ENCODE measurements around the gene WFDC8.
A peak's percentile ranks its signal among the peaks of the same experiment; 100 is the strongest.

The WFDC8 gene

GRCh38 chr20:45538209-45538799 is 40.8 kb downstream of the WFDC8 start:
- no peak overlapping the region for H3K4me3 ChIP-seq (ENCODE audit: low read depth, low read length)
- peaks cover 0 to 4% of the 10 kb centered on the region in 2 experiments for H3K4me1 ChIP-seq (ENCODE audit: control insufficient read depth in 1 of 2, insufficient read depth in 2 of 2, low read length in 2 of 2)
- H3K4me2 ChIP-seq (ENCODE audit: low read length), result no peak overlapping the region
- no peak overlapping the region for H2BK120ac ChIP-seq (ENCODE audit: insufficient read depth, low read length, poor library complexity)
- no peaks in the 10 kb centered on the region for H3K79me2 ChIP-seq (ENCODE audit: control insufficient read depth, insufficient read depth, low read length, poor library complexity)
- no peak overlapping the region for H2AK5ac ChIP-seq (ENCODE audit: low read length)
- H2BK12ac ChIP-seq (ENCODE audit: low read length), result no peak overlapping the region
- no peak overlapping the region for H3K4ac ChIP-seq (ENCODE audit: low read depth, low read length)
- peak; percentile 78 to 84 for DNase-seq
- no peak overlapping the region for H2AFZ ChIP-seq (ENCODE audit: insufficient read depth, low read length, poor library complexity)
- no CpG with 5 or more reads among the region's 7 CpGs for WGBS (ENCODE audit: extremely low coverage, insufficient coverage, insufficient read length)
- no peak overlapping the region for H3K14ac ChIP-seq (ENCODE audit: low read length)
- no peak overlapping the region for H3K23ac ChIP-seq (ENCODE audit: low read length)
- no peaks in the 10 kb centered on the region for H3K79me1 ChIP-seq (ENCODE audit: low read length)
- no peaks in the 10 kb centered on the region for H3K36me3 ChIP-seq (ENCODE audit: control insufficient read depth in 1 of 2, insufficient read depth in 2 of 2, low read length in 2 of 2)
- no peak overlapping the region for H3K9ac ChIP-seq (ENCODE audit: low read length)
- no peak overlapping the region for H3K18ac ChIP-seq (ENCODE audit: low read length)
- no peak overlapping the region for H3K27ac ChIP-seq (ENCODE audit: low read depth, low read length)
- no peaks in the 10 kb centered on the region for H3K27me3 ChIP-seq (ENCODE audit: insufficient read depth, low read length)
- no peaks in the 10 kb centered on the region for H3K9me3 ChIP-seq (ENCODE audit: insufficient read depth, low read depth, low read length)
- no peak overlapping the region for H2BK5ac ChIP-seq (ENCODE audit: low read depth, low read length, poor library complexity)
- H4K91ac ChIP-seq (ENCODE audit: low read depth, low read length), result no peak overlapping the region
- H4K12ac ChIP-seq (ENCODE audit: low read depth, low read length), result no peak overlapping the region
- H4K8ac ChIP-seq (ENCODE audit: low read depth, low read length), result no peak overlapping the region

DNA sequence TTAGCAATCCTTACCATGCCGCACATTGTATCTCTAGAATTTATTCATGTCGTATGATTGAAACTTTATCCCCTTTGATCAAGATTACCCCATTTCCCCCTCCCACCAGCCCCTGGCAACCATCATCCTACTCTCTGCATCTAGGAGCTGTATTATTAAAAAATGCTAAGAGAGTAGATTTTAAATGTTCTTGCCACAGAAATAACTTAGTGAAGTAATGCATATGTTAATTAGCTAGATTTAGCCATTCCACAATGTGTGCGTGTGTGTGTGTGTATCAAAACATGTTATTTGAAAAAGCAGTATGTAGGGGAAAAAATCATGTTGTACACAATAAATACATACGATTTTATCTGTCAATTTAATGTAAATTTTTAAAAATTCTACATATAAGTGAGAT is 51.8 kb downstream of the WFDC8 start:
- Histone ChIP-seq H3K4me3 (ENCODE audit: low read depth, low read length) (no peak overlapping the region), H2BK12ac (ENCODE audit: low read length) (no peak overlapping the region), H3K27me3 (ENCODE audit: insufficient read depth, low read length) (no peaks in the 10 kb centered on the region), H2BK5ac (ENCODE audit: low read depth, low read length, poor library complexity) (no peak overlapping the region), H3K9me3 (ENCODE audit: insufficient read depth, low read depth, low read length) (peaks cover 2% of the 10 kb centered on the region), H2AK5ac (ENCODE audit: low read length) (no peak overlapping the region), H3K18ac (ENCODE audit: low read length) (no peak overlapping the region), H2AFZ (ENCODE audit: insufficient read depth, low read length, poor library complexity) (no peak overlapping the region), H3K23ac (ENCODE audit: low read length) (no peak overlapping the region), H3K4ac (ENCODE audit: low read depth, low read length) (no peak overlapping the region), H4K12ac (ENCODE audit: low read depth, low read length) (no peak overlapping the region), H2BK120ac (ENCODE audit: insufficient read depth, low read length, poor library complexity) (no peak overlapping the region), H3K9ac (ENCODE audit: low read length) (no peak overlapping the region), H3K4me1 (ENCODE audit: control insufficient read depth in 1 of 2, insufficient read depth in 2 of 2, low read length in 2 of 2) (no peaks in the 10 kb centered on the region), H3K27ac (ENCODE audit: low read depth, low read length) (no peak overlapping the region), H4K8ac (ENCODE audit: low read depth, low read length) (no peak overlapping the region), H3K79me2 (ENCODE audit: control insufficient read depth, insufficient read depth, low read length, poor library complexity) (no peaks in the 10 kb centered on the region), H3K36me3 (ENCODE audit: control insufficient read depth in 1 of 2, insufficient read depth in 2 of 2, low read length in 2 of 2) (no peaks in the 10 kb centered on the region), H3K4me2 (ENCODE audit: low read length) (no peak overlapping the region), H4K91ac (ENCODE audit: low read depth, low read length) (no peak overlapping the region), H3K79me1 (ENCODE audit: low read length) (no peaks in the 10 kb centered on the region), H3K14ac (ENCODE audit: low read length) (no peak overlapping the region)
- DNase-seq, result no peak
- no CpG with 5 or more reads among the region's 4 CpGs for WGBS (ENCODE audit: extremely low coverage, insufficient coverage, insufficient read length)

GRCh38 chr20:45523821-45524220 is 55.3 kb downstream of the WFDC8 start:
- Histone ChIP-seq H3K4me3 (ENCODE audit: low read depth, low read length) (no peak overlapping the region), H3K79me1 (ENCODE audit: low read length) (no peaks in the 10 kb centered on the region)

DNA sequence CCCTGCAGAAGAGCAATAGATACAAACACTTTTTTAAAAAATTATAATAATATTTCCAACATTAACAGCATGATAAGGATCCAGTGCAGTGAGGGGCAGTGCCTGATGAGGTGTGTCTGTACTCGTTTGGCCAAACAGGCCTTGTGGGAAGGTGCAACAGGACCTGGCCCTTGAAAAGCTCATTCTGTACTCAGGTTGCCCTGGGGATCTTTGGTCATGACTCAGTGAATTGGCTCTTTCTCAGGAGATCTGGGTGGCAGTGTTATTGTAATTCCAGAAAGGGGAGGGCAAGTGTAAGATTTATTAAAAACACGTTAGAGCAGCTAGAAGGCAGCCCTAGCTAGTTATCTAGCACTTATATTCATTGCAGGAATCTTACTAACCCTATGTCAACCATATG is 60.8 kb downstream of the WFDC8 start:
- no peaks in the 10 kb centered on the region for H3K36me3 ChIP-seq (ENCODE audit: control insufficient read depth in 1 of 2, insufficient read depth in 2 of 2, low read length in 2 of 2)
- no peak overlapping the region for H4K91ac ChIP-seq (ENCODE audit: low read depth, low read length)
- no peak overlapping the region for H2AK5ac ChIP-seq (ENCODE audit: low read length)
- H2BK12ac ChIP-seq (ENCODE audit: low read length), result no peak overlapping the region
- no peak overlapping the region for H2BK5ac ChIP-seq (ENCODE audit: low read depth, low read length, poor library complexity)
- H4K12ac ChIP-seq (ENCODE audit: low read depth, low read length), result no peak overlapping the region
- H4K8ac ChIP-seq (ENCODE audit: low read depth, low read length), result no peak overlapping the region
- no peak overlapping the region for H3K14ac ChIP-seq (ENCODE audit: low read length)
- H3K4me3 ChIP-seq (ENCODE audit: low read depth, low read length), result no peak overlapping the region
- WGBS (ENCODE audit: extremely low coverage, insufficient coverage, insufficient read length), result no CpG with 5 or more reads among the region's 2 CpGs
- H3K4me2 ChIP-seq (ENCODE audit: low read length), result no peak overlapping the region
- peak in 1 of 2 donors; percentile 5 for DNase-seq
- H3K27me3 ChIP-seq (ENCODE audit: insufficient read depth, low read length), result no peaks in the 10 kb centered on the region
- H3K79me2 ChIP-seq (ENCODE audit: control insufficient read depth, insufficient read depth, low read length, poor library complexity), result no peaks in the 10 kb centered on the region
- no peak overlapping the region for H3K9ac ChIP-seq (ENCODE audit: low read length)
- no peak overlapping the region for H2AFZ ChIP-seq (ENCODE audit: insufficient read depth, low read length, poor library complexity)
- no peak overlapping the region for H3K27ac ChIP-seq (ENCODE audit: low read depth, low read length)
- H3K4ac ChIP-seq (ENCODE audit: low read depth, low read length), result no peak overlapping the region
- H3K18ac ChIP-seq (ENCODE audit: low read length), result no peak overlapping the region
- no peaks in the 10 kb centered on the region for H3K79me1 ChIP-seq (ENCODE audit: low read length)
- H2BK120ac ChIP-seq (ENCODE audit: insufficient read depth, low read length, poor library complexity), result no peak overlapping the region
- H3K9me3 ChIP-seq (ENCODE audit: insufficient read depth, low read depth, low read length), result no peaks in the 10 kb centered on the region
- H3K23ac ChIP-seq (ENCODE audit: low read length), result no peak overlapping the region
- no peaks in the 10 kb centered on the region for H3K4me1 ChIP-seq (ENCODE audit: control insufficient read depth in 1 of 2, insufficient read depth in 2 of 2, low read length in 2 of 2)

More at GRCh38 chr20:45523821-45524220, 55.3 kb downstream of the WFDC8 start:
- H4K91ac ChIP-seq (ENCODE audit: low read depth, low read length), result no peak overlapping the region
- H3K14ac ChIP-seq (ENCODE audit: low read length), result no peak overlapping the region
- no peak overlapping the region for H3K4me2 ChIP-seq (ENCODE audit: low read length)
- no peak overlapping the region for H3K4ac ChIP-seq (ENCODE audit: low read depth, low read length)
- no peak overlapping the region for H4K12ac ChIP-seq (ENCODE audit: low read depth, low read length)
- no peak overlapping the region for H3K9ac ChIP-seq (ENCODE audit: low read length)
- H4K8ac ChIP-seq (ENCODE audit: low read depth, low read length), result no peak overlapping the region
- no peak overlapping the region for H3K23ac ChIP-seq (ENCODE audit: low read length)
- H2BK12ac ChIP-seq (ENCODE audit: low read length), result no peak overlapping the region
- DNase-seq, result no peak
- H2AK5ac ChIP-seq (ENCODE audit: low read length), result no peak overlapping the region
- peaks cover 2% of the 10 kb centered on the region for H3K9me3 ChIP-seq (ENCODE audit: insufficient read depth, low read depth, low read length)
- H3K18ac ChIP-seq (ENCODE audit: low read length), result no peak overlapping the region
- no peaks in the 10 kb centered on the region for H3K4me1 ChIP-seq (ENCODE audit: control insufficient read depth in 1 of 2, insufficient read depth in 2 of 2, low read length in 2 of 2)
- H3K27me3 ChIP-seq (ENCODE audit: insufficient read depth, low read length), result no peaks in the 10 kb centered on the region
- WGBS (ENCODE audit: extremely low coverage, insufficient coverage, insufficient read length), result no CpG with 5 or more reads among the region's 1 CpG
- H2BK5ac ChIP-seq (ENCODE audit: low read depth, low read length, poor library complexity), result no peak overlapping the region
- H3K36me3 ChIP-seq (ENCODE audit: control insufficient read depth in 1 of 2, insufficient read depth in 2 of 2, low read length in 2 of 2), result no peaks in the 10 kb centered on the region
- H2AFZ ChIP-seq (ENCODE audit: insufficient read depth, low read length, poor library complexity), result no peak overlapping the region
- no peak overlapping the region for H2BK120ac ChIP-seq (ENCODE audit: insufficient read depth, low read length, poor library complexity)
- no peak overlapping the region for H3K27ac ChIP-seq (ENCODE audit: low read depth, low read length)
- H3K79me2 ChIP-seq (ENCODE audit: control insufficient read depth, insufficient read depth, low read length, poor library complexity), result no peaks in the 10 kb centered on the region

Measured in trophoblast cell (in vitro differentiated cells and primary cell).